Femur (tissue), 1 donor: ENCODE results near the gene CCDC85A.

Experiments used
- DNase-seq: peaks from one replicate; pipeline ENCODE4 v3.0.0-alpha.2; 2017

Gene CCDC85A

GRCh38 chr2:56244506-56244905, 60.7 kb downstream of the CCDC85A start:
- DNase-seq: no peak

- peak; percentile 43 for DNase-seq
Observed at GRCh38 chr2:56244911-56245530, 61.2 kb downstream of the CCDC85A start.

GRCh38 chr2:56248965-56249742, 65.4 kb downstream of the CCDC85A start:
- DNase-seq: peak; percentile 46

DNA sequence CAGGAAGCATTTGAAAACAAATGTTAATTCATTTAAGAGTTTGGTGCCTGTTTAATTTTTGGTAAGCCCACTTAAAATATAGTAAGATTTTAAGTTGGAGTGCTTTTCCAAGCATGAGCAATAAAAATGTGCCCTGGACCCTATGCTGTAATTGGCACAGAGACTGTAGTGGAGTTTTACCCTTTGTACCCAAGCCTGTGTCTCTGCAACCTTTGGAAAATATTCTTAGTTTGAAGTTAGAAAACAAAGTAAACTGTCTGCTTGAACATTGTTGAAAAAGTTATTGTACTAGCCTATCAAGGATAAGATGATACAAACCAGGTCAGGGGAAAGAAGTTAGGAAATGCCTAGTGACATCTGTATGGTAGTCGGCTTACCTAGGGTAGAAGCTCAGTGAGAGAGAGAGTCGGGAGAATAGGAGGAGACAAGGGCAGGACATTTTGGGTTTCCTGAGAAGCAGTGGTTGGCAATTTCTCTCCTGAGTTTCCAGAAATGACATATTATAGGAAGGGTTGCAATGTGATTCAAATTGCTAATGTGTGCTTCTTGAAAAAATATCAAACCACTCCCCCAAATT, 66.5 kb downstream of the CCDC85A start:
- DNase-seq: no peak

- DNase-seq: no peak
Observed at GRCh38 chr2:56260415-56260814, 76.6 kb downstream of the CCDC85A start.

DNA sequence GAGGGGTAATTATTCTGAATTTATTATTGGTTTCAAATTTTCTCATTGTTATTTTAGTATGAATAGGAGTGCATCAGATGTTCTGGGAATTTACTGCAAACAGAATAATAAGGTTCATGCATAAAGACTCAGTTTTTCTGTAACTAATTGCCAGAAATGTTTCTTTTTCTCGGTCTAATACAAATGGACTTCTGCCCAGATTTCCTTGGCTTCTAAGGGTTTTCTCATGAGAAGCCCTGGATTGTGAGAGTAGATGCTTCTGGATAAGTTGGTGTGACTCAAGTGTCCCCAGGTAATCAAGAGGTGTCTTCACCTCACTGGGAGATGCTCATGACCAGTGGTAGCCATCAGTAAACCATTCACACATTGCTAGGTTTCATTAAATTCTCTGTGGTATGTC, 78.5 kb downstream of the CCDC85A start:
- DNase-seq: no peak

GRCh38 chr2:56263876-56264275, 80.1 kb downstream of the CCDC85A start:
- no peak for DNase-seq

- peak; percentile 23 for DNase-seq
Observed at GRCh38 chr2:56266761-56267414, 83.1 kb downstream of the CCDC85A start.

- DNase-seq: no peak
Observed at GRCh38 chr2:56267415-56267788, 83.6 kb downstream of the CCDC85A start.

DNA sequence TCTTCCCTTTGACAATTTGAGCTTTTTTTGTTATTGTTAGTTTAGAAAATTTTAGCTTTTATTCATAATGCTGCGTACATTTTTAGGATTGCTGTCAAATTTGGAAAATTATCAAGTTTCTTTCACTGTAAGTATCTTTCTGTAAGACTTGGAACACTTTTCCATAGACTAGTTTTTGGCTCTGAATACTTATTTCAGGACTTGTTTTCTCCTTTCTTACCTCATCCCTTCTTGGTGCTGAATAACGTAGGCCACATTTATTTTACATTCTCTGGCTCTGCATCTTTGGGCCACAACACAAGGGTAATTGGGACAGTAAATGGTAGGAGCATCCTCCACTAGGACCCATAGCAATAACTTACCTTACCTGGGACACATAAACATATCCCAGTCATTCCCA, 85.1 kb downstream of the CCDC85A start:
- DNase-seq: no peak

- DNase-seq: no peak
Observed at GRCh38 chr2:56271275-56271674, 87.5 kb downstream of the CCDC85A start.

GRCh38 chr2:56285224-56285623, 101.4 kb downstream of the CCDC85A start:
- no peak for DNase-seq

DNA sequence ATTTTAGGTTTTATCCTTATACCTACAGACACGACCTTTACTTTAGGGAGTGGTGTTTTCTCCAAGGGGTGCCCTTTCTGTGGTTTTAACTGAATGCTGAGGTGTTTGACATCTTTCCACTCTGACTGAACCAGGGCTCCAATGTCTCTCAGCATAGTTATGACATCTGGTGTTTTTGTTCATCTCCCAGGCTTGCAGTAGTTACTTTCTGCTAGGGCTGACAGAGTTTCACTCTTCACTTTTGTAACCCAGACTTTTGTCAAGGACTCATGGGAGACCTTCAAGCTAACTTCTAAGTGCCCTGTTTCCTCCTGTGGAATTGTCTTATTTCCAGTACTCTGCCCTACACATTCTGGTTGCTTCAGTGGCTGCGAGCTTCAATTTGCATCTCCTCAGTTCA, 103.1 kb downstream of the CCDC85A start:
- DNase-seq: no peak

- no peak for DNase-seq
Observed at GRCh38 chr2:56287508-56287907, 103.7 kb downstream of the CCDC85A start.

DNA sequence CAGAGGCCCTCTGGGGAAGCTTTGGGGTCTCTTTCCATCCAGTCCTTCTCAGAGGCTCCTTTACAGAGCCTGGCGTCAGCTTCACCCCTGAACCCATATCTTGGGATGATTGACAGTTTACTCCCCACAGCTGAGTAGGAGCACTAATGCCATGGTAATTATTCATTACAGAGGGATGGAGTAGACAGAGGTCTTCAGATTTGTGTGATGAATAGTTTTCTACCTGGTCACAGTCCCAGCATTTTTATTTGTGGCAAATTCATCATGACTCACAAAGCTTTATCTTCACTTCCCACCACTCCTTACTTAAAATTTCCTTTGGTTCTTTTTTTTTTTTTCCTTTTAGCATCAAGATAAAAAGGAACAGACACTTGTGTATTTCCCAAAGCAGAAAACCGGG, 104.2 kb downstream of the CCDC85A start:
- no peak for DNase-seq

GRCh38 chr2:56288838-56289580, 105.2 kb downstream of the CCDC85A start:
- DNase-seq: no peak

- DNase-seq: no peak
Observed at GRCh38 chr2:56291711-56292110, 107.9 kb downstream of the CCDC85A start.

GRCh38 chr2:56292951-56293350, 109.2 kb downstream of the CCDC85A start:
- no peak for DNase-seq

- DNase-seq: no peak
Observed at GRCh38 chr2:56295666-56296065, 111.9 kb downstream of the CCDC85A start.

DNA sequence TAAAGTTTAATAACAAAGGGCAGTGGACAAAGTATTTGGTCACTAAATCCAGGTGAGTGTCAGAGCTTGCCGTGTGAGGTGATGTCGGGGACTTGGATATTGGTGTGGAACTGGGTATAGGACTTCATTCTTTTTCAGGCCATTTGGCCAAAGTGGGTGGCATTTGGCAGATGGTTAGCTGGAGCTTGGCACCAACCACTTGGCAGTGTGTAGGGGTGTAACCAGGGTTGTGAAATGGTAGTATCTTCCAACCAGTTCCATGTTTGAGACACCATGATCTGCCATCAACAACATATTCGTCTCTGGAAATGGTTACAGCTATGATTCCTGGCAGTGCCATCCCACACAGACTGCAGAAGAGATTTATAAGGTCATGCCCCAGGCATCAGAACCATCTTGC, 113.9 kb downstream of the CCDC85A start:
- no peak for DNase-seq

DNA sequence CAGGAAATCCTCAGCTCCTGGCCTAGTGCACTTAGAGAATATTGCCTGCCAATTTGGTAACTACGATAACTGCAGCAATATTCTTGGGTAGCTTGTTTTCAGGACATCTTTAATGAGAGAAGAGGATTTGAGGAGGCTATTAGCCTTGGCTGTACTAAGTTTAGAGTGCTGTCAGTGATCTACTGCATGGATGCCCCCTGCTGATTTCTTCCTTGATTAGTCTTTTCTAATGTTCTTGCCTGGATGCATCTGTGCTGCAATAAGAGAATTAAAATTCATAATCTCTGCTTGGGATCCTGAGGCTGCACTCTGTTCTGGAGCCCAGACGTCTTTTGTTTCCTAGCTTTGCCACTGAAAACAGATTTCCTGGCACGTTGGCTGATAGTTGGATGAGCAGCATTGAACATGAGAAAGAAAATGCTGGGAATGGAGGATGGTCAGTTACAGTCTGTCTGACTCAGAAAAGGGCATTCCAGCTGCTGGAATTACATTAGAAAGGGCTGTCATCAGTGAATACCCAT, 115.4 kb downstream of the CCDC85A start:
- peak; percentile 33 for DNase-seq

DNA sequence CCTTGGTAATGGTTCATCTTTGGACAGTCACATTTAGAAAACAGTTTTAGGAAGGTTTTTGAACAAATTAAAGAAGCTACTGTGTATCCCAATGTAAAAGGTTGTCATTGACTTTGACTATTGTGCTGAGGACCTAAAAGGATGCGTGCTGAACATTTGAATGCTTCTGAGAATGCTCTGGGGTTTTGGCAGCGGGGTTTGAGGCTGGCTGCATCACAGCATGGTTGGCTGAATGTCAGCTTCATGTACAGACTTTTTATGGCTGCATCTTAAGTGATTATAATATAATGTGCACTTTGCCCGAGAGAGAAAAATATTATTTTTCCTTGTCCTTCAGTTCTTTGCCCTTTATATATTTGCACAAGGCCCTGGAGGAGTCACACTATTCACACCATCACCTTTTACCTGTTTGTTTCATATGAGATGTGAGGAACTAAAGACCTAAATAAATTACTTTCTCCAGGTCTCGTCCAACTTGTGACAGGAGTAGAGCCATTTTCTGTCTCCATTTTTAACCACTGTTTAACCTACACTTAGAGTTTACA, 125.9 kb downstream of the CCDC85A start:
- peak; percentile 51 for DNase-seq
